Measurements from ENCODE around the gene LPCAT1.

Gene LPCAT1

DNA sequence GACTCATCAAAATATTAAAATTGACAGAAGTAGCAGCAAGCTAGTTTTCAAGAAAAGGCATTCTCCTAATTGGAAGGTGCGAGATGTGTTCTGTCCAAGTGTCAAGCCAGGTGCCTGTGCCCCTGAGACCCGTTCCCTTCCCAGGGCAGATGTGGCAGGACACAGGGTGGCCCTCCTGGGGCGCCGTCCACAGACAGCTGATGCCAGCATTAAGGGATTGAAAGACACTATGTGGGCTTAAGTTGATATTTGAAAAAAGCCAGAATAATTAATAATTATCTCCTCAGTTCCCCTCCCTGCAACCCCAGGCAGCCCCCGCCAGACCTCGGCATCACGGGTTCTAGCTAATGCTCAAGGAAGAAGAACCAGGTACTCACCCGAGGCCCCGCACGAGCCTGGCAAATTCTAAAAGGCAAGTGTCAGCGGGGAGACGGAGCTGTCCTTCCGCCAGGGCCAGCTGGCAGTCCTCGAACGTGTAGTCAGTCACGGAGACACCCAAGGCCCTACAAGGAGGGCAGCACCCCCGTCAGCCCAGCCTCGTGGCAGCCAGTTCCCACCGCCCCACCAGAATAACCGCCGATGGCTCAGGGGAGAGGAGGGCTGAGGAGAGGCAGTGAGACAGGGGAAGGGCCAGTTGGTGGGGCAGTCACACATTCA, 49.4 kb downstream of the LPCAT1 start:
- no peak overlapping the region for H3K4me3 ChIP-seq (ENCODE audit: low read length)
- H3K9me2 ChIP-seq (replicated peaks; ENCODE audit: control insufficient read depth, low read length) = no peaks in the 10 kb centered on the region
- H3K27me3 ChIP-seq (ENCODE audit: control insufficient read depth, low read length) = no peaks in the 10 kb centered on the region
- H4K20me1 ChIP-seq (ENCODE audit: control insufficient read depth, insufficient read depth, low read depth, low read length) = no peaks in the 10 kb centered on the region
- no peak overlapping the region for H3K4me2 ChIP-seq (ENCODE audit: low read length)
- H3K27ac ChIP-seq (ENCODE audit: low read depth, low read length) = no peak overlapping the region
- no peaks in the 10 kb centered on the region for H3K4me1 ChIP-seq (ENCODE audit: control insufficient read depth, low read length)
- H3K36me3 ChIP-seq (ENCODE audit: control insufficient read depth, low read length) = peaks cover 93% of the 10 kb centered on the region
- no peaks in the 10 kb centered on the region; the same call in 1 of the 2 replicates for H3K79me2 ChIP-seq (ENCODE audit: control insufficient read depth, low read length)
- TF ChIP-seq, protein P1, sequence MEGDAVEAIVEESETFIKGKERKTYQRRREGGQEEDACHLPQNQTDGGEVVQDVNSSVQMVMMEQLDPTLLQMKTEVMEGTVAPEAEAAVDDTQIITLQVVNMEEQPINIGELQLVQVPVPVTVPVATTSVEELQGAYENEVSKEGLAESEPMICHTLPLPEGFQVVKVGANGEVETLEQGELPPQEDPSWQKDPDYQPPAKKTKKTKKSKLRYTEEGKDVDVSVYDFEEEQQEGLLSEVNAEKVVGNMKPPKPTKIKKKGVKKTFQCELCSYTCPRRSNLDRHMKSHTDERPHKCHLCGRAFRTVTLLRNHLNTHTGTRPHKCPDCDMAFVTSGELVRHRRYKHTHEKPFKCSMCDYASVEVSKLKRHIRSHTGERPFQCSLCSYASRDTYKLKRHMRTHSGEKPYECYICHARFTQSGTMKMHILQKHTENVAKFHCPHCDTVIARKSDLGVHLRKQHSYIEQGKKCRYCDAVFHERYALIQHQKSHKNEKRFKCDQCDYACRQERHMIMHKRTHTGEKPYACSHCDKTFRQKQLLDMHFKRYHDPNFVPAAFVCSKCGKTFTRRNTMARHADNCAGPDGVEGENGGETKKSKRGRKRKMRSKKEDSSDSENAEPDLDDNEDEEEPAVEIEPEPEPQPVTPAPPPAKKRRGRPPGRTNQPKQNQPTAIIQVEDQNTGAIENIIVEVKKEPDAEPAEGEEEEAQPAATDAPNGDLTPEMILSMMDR (IDR thresholded peaks at IDR 0.05; ENCODE audit: low read depth, low read length, poor library complexity, severe bottlenecking) = no peak
- TF ChIP-seq EZH2phosphoT487 (IDR thresholded peaks at IDR 0.05; ENCODE audit: borderline replicate concordance, low read length) = no peak
- no peaks in the 10 kb centered on the region for H3K9me3 ChIP-seq (ENCODE audit: control insufficient read depth, insufficient read depth, low read length)
- H3F3A ChIP-seq (ENCODE audit: control insufficient read depth, insufficient read depth) = no peaks in the 10 kb centered on the region

DNA sequence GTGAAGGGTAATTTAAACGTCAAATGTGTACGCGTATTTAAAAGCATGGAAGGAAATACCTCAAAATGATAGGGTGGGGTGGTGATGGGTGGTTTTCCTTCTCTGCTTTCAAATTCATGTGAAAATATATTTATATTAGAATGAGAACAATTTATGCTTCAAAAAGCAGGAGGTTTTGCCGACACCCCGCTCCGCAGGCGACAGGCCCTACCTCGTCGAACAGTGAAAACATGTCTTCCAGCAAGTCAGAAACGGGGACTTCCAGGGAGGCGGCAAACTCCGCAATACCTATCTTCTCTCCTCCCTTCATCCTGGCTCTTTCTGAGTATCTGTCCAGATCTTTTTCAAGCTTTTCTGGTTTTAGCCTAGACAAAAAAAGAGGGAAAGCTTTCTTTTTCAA, 50.0 kb downstream of the LPCAT1 start:
- no peaks in the 10 kb centered on the region for H3K27me3 ChIP-seq (ENCODE audit: control insufficient read depth, low read length)
- H3K9me2 ChIP-seq (replicated peaks; ENCODE audit: control insufficient read depth, low read length) = no peaks in the 10 kb centered on the region
- H3K79me2 ChIP-seq (ENCODE audit: control insufficient read depth, low read length) = no peaks in the 10 kb centered on the region
- no peaks in the 10 kb centered on the region for H3K9me3 ChIP-seq (ENCODE audit: control insufficient read depth, insufficient read depth, low read length)
- peaks cover 93% of the 10 kb centered on the region for H3K36me3 ChIP-seq (ENCODE audit: control insufficient read depth, low read length)
- no peak overlapping the region for H3K4me2 ChIP-seq (ENCODE audit: low read length)
- H3K27ac ChIP-seq (ENCODE audit: low read depth, low read length) = no peak overlapping the region
- H4K20me1 ChIP-seq (ENCODE audit: control insufficient read depth, insufficient read depth, low read depth, low read length) = no peaks in the 10 kb centered on the region
- TF ChIP-seq, protein P1 (IDR thresholded peaks at IDR 0.05; ENCODE audit: low read depth, low read length, poor library complexity, severe bottlenecking) = no peak
- no peak for TF ChIP-seq EZH2phosphoT487 (IDR thresholded peaks at IDR 0.05; ENCODE audit: borderline replicate concordance, low read length)
- no peaks in the 10 kb centered on the region for H3K4me1 ChIP-seq (ENCODE audit: control insufficient read depth, low read length)
- H3F3A ChIP-seq (ENCODE audit: control insufficient read depth, insufficient read depth) = no peaks in the 10 kb centered on the region
- H3K4me3 ChIP-seq (ENCODE audit: low read length) = no peak overlapping the region

DNA sequence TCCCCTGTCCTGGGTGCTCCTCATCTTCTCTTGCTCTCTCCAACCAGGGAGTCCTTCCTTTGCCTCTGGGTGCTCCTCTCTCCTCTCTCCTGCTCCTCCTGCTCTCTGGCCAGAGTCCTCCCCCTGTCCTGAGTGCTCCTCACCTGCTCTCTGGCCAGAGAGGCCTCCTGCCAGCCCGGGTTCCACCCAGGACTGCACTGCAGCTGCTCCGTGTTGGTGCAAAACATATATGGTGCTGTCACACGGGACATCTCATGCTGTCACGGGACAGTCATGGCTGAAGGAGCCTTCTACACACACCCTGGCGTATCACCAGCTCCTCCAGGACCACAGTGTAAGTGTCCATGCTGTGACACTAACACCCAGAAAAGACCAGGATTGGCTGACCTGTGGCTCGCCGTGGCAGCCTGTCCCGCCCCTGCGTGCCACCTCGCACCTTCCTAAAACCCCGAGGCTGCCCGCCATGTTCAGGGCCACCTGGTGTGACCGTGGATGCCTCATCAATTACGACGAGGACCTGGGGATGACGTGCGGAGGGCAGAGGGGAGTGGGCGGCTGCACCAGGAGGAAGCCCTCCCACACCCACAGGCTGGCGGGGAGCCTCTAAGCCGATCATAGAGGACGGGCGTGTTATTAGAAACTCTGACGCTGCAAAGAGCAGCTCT, 50.7 kb downstream of the LPCAT1 start:
- Histone ChIP-seq H3K4me1 (ENCODE audit: control insufficient read depth, low read length) (no peaks in the 10 kb centered on the region), H3K4me3 (ENCODE audit: low read length) (no peak overlapping the region), H3K36me3 (ENCODE audit: control insufficient read depth, low read length) (peaks cover 93% of the 10 kb centered on the region), H3K4me2 (ENCODE audit: low read length) (no peak overlapping the region), H3K9me3 (ENCODE audit: control insufficient read depth, insufficient read depth, low read length) (no peaks in the 10 kb centered on the region), H4K20me1 (ENCODE audit: control insufficient read depth, insufficient read depth, low read depth, low read length) (no peaks in the 10 kb centered on the region), H3K9me2 (replicated peaks; ENCODE audit: control insufficient read depth, low read length) (no peaks in the 10 kb centered on the region), H3F3A (ENCODE audit: control insufficient read depth, insufficient read depth) (no peaks in the 10 kb centered on the region), H3K27me3 (ENCODE audit: control insufficient read depth, low read length) (no peaks in the 10 kb centered on the region), H3K79me2 (ENCODE audit: control insufficient read depth, low read length) (no peaks in the 10 kb centered on the region), H3K27ac (ENCODE audit: low read depth, low read length) (no peak overlapping the region)
- TF ChIP-seq EZH2phosphoT487 (IDR thresholded peaks at IDR 0.05; ENCODE audit: borderline replicate concordance, low read length) = no peak
- TF ChIP-seq, protein P1 (IDR thresholded peaks at IDR 0.05; ENCODE audit: low read depth, low read length, poor library complexity, severe bottlenecking) = no peak
